ENCODE results near the gene CLDN7.

CLDN7 gene

GRCh38 chr17:7262192-7262934, at the start of gene CLDN7:
Gene CLDN7 (minus strand): TSS chr17:7262478. CDS start chr17:7262043, 435 bp downstream.
- no peak for DNase-seq

- no peak for DNase-seq
Measured at GRCh38 chr17:7311110-7311705, 48.9 kb upstream of the CLDN7 start.

GRCh38 chr17:7309628-7310027, 47.4 kb upstream of the CLDN7 start:
- DNase-seq = no peak

GRCh38 chr17:7308625-7309433, 46.6 kb upstream of the CLDN7 start:
- DNase-seq = peak; percentile 60

- DNase-seq = no peak
Measured at GRCh38 chr17:7307686-7308624, 45.7 kb upstream of the CLDN7 start.

- peak; percentile 92 for DNase-seq
Measured at GRCh38 chr17:7306911-7307685, 44.8 kb upstream of the CLDN7 start, which contains the start of gene EIF5A. Gene EIF5A (plus strand): TSS chr17:7307628. CDS start chr17:7309636, 2,008 bp downstream.

- no peak for DNase-seq
Measured at GRCh38 chr17:7304179-7304578, 41.9 kb upstream of the CLDN7 start.

GRCh38 chr17:7296189-7296861, 34.0 kb upstream of the CLDN7 start:
- DNase-seq = peak; percentile 89

- peak; percentile 6 for DNase-seq
Measured at GRCh38 chr17:7295230-7296180, 33.2 kb upstream of the CLDN7 start.

GRCh38 chr17:7294614-7295153, 32.4 kb upstream of the CLDN7 start, which contains the start of gene YBX2:
Gene YBX2 (minus strand): TSS chr17:7294639. CDS start chr17:7294500, 139 bp downstream.
- peak; percentile 73 for DNase-seq

- peak; percentile 17 for DNase-seq
Measured at GRCh38 chr17:7293816-7294613, 31.7 kb upstream of the CLDN7 start.

GRCh38 chr17:7293159-7293558, 30.9 kb upstream of the CLDN7 start:
- peak; percentile 20 for DNase-seq

GRCh38 chr17:7292729-7293128, 30.5 kb upstream of the CLDN7 start:
- peak; percentile 25 for DNase-seq

- peak; percentile 13 for DNase-seq
Measured at GRCh38 chr17:7292194-7292593, 29.9 kb upstream of the CLDN7 start.

GRCh38 chr17:7290685-7291084, 28.4 kb upstream of the CLDN7 start:
- no peak for DNase-seq

GRCh38 chr17:7290166-7290565, 27.9 kb upstream of the CLDN7 start:
- DNase-seq = no peak

GRCh38 chr17:7289256-7290032, 27.2 kb upstream of the CLDN7 start:
- DNase-seq = peak; percentile 9

- DNase-seq = no peak
Measured at GRCh38 chr17:7285679-7286078, 23.4 kb upstream of the CLDN7 start.

Data from 8988T (cell line).